Keratinocyte (primary cell): ENCODE measurements around the gene ANKS1B. TPM values are rescaled to one million over a fixed set of nuclear protein-coding genes. Genes with fewer than 3 reads are reported as not detected.

Experiments
- DNase-seq: peaks from one replicate; pipeline ENCODE4 v3.0.0-alpha.2; 2011; ENCODE audit warnings: low read depth, missing footprints, low spot score
- FAIRE-seq: peaks from 2 replicates; lab custom pipeline; 2011; peaks lifted over from hg19 to GRCh38; lab: Jason Lieb, UNC
- H2AFZ ChIP-seq: 2 replicates; pipeline ENCODE4 v1.6.0; 2012; ENCODE audit warnings: low read length, control low read depth, inconsistent platforms; ENCODE audit not compliant: control insufficient read depth
- H3K27ac ChIP-seq: 2 replicates; pipeline ENCODE4 v1.5.1; 2011; ENCODE audit warnings: low read length; ENCODE audit not compliant: control insufficient read depth, insufficient read depth
- H3K27me3 ChIP-seq: 3 replicates; pipeline ENCODE4 v1.6.0; 2011; ENCODE audit warnings: low read length; ENCODE audit not compliant: control insufficient read depth, insufficient read depth; ENCODE audit errors: extremely low read depth
- H3K36me3 ChIP-seq, 2 experiments: 2 replicates in 1 of 2; 3 replicates in 1 of 2; pipeline ENCODE4 v1.5.1; 2011; ENCODE audit warnings: low read length in 2 of 2, mild to moderate bottlenecking in 1 of 2; ENCODE audit not compliant: control insufficient read depth in 2 of 2, insufficient read depth in 2 of 2; ENCODE audit errors: extremely low read depth in 1 of 2
- H3K4me1 ChIP-seq: 3 replicates; pipeline ENCODE4 v1.5.1; 2011; ENCODE audit warnings: low read length; ENCODE audit not compliant: control insufficient read depth, insufficient read depth; ENCODE audit errors: extremely low read depth
- H3K4me2 ChIP-seq: 3 replicates; pipeline ENCODE4 v1.6.0; 2011; ENCODE audit warnings: low read depth, low read length; ENCODE audit not compliant: control insufficient read depth, insufficient read depth; ENCODE audit errors: extremely low read depth
- H3K4me3 ChIP-seq, 3 experiments: fragments of 200-600 bp in 1 of 3; sonication (generic) in 1 of 3; 2 replicates in 2 of 3; 3 replicates in 1 of 3; pipeline ENCODE4 v1.5.1; 2011 to 2016; ENCODE audit warnings: low read length in 3 of 3, mild to moderate bottlenecking in 3 of 3, control low read depth in 2 of 3, inconsistent platforms in 1 of 3, low read depth in 1 of 3, mixed read lengths in 1 of 3, mixed run types in 1 of 3, moderate library complexity in 1 of 3; ENCODE audit not compliant: control insufficient read depth in 2 of 3, insufficient read depth in 2 of 3; ENCODE audit errors: extremely low read depth in 1 of 3
- H3K79me2 ChIP-seq: 2 replicates; pipeline ENCODE4 v1.6.0; 2012; ENCODE audit warnings: low read length; ENCODE audit not compliant: control insufficient read depth, insufficient read depth
- H3K9ac ChIP-seq: 3 replicates; pipeline ENCODE4 v1.6.0; 2011; ENCODE audit warnings: low read length; ENCODE audit not compliant: control insufficient read depth, insufficient read depth; ENCODE audit errors: extremely low read depth
- H3K9me1 ChIP-seq: 3 replicates; pipeline ENCODE4 v1.6.0; 2011; ENCODE audit warnings: low read length; ENCODE audit not compliant: control insufficient read depth, insufficient read depth; ENCODE audit errors: extremely low read depth
- H3K9me3 ChIP-seq: 2 replicates; pipeline ENCODE4 v1.5.1; 2012; ENCODE audit warnings: low read depth, low read length; ENCODE audit not compliant: control insufficient read depth
- H4K20me1 ChIP-seq: 3 replicates; pipeline ENCODE4 v1.6.0; 2011; ENCODE audit warnings: low read length; ENCODE audit not compliant: control insufficient read depth, insufficient read depth; ENCODE audit errors: extremely low read depth
- CTCF ChIP-seq, 3 experiments: IDR thresholded peaks in 1 of 3; conservative IDR thresholded peaks in 1 of 3; optimal IDR thresholded peaks in 1 of 3; 2 replicates in 2 of 3; 3 replicates in 1 of 3; pipeline versions ENCODE3 to v1.5.1; 2011; ENCODE audit warnings: low read length in 3 of 3, mild to moderate bottlenecking in 3 of 3, moderate library complexity in 2 of 3, control low read depth in 1 of 3, inconsistent platforms in 1 of 3; ENCODE audit not compliant: insufficient read depth in 2 of 3; ENCODE audit errors: extremely low read depth in 1 of 3
- EZH2 ChIP-seq: IDR thresholded peaks from one replicate; pipeline ENCODE4 v1.6.1; 2012; ENCODE audit warnings: inconsistent platforms, mild to moderate bottlenecking, low read length, moderate library complexity
- dilution Hi-C: fragments of 300-500 bp; cut with MboI; formaldehyde crosslinking; loops from one replicate; pipeline ENCODE4 v1.7.0; 2020; ENCODE audit warnings: low sequenced_read_pairs; ENCODE audit not compliant: extremely low pct_ligation_motif_present
- polyA plus RNA-seq, 5 experiments: library from polyadenylated mRNA; depleted of rRNA in 3 of 5; stranded (reverse) in 3 of 5; stranded (forward) in 1 of 5; unstranded in 1 of 5; fragments of >200 nt; gene quantifications; 1 replicate in 1 of 5; 2 replicates in 3 of 5; 3 replicates in 1 of 5; pipeline versions ENCODE4 v1.2.1 to v1.2.3, GENCODE V29; 2011 to 2012; ENCODE audit warnings: missing spikeins in 2 of 5, low read depth in 1 of 5, low replicate concordance in 1 of 5

The ANKS1B gene
- polyA plus RNA-seq, 1 donor (not counting 4 experiments of a cell fraction or from before 2014, with no cell fraction given), result not detected

- no peak overlapping the region for H3K9ac ChIP-seq
- H3K9me1 ChIP-seq, result no peaks in the 10 kb centered on the region
- no peaks in the 10 kb centered on the region for H3K79me2 ChIP-seq
- DNase-seq (no peak), FAIRE-seq (no peak)
- H2AFZ ChIP-seq, result no peak overlapping the region
- dilution Hi-C loops, result no loop called here
- TF ChIP-seq CTCF (optimal IDR thresholded peaks at IDR 0.05 in 1 of 3, IDR thresholded peaks at IDR 0.05 in 1 of 3, conservative IDR thresholded peaks at IDR 0.05 in 1 of 3; ENCODE audit: extremely low read depth in 1 of 3, insufficient read depth in 2 of 3, low read length in 3 of 3), result no peak
- TF ChIP-seq EZH2, result no peak
- no peaks in the 10 kb centered on the region for H4K20me1 ChIP-seq
- no peak overlapping the region for H3K27ac ChIP-seq
- no peaks in the 10 kb centered on the region for H3K36me3 ChIP-seq
- H3K27me3 ChIP-seq, result no peaks in the 10 kb centered on the region
- H3K9me3 ChIP-seq, result no peaks in the 10 kb centered on the region
- H3K4me1 ChIP-seq, result no peaks in the 10 kb centered on the region
- no peak overlapping the region for H3K4me2 ChIP-seq
- no peak overlapping the region for H3K4me3 ChIP-seq
Observed at GRCh38 chr12:99513066-99513465, 471.7 kb downstream of the ANKS1B start.

- FAIRE-seq, result no peak
- Histone ChIP-seq H3K4me1 (no peaks in the 10 kb centered on the region), H3K4me3 (no peak overlapping the region), H3K9me3 (no peaks in the 10 kb centered on the region), H4K20me1 (no peaks in the 10 kb centered on the region), H3K9ac (no peak overlapping the region), H3K79me2 (no peaks in the 10 kb centered on the region), H3K27ac (no peak overlapping the region), H3K36me3 (no peaks in the 10 kb centered on the region), H3K4me2 (no peak overlapping the region), H2AFZ (no peak overlapping the region), H3K27me3 (no peaks in the 10 kb centered on the region), H3K9me1 (no peaks in the 10 kb centered on the region)
- TF ChIP-seq EZH2 (no peak), CTCF (optimal IDR thresholded peaks at IDR 0.05 in 1 of 3, IDR thresholded peaks at IDR 0.05 in 1 of 3, conservative IDR thresholded peaks at IDR 0.05 in 1 of 3; ENCODE audit: extremely low read depth in 1 of 3, insufficient read depth in 2 of 3, low read length in 3 of 3) (no peak)
- dilution Hi-C loops, result no loop called here
- no peak for DNase-seq
Observed at GRCh38 chr12:99505805-99506204, 478.9 kb downstream of the ANKS1B start.
